HS-5 (cell line): ENCODE measurements around the gene RABGAP1L.
"Not testable (repeated sequence)": the region's sequence is repeated elsewhere in the genome, so short reads cannot be mapped to it uniquely, and the experiment has no call there.

ENCODE experiments used
- DNase-seq: peaks from one replicate; pipeline ENCODE4 v3.0.0-alpha.2; 2012; ENCODE audit warnings: low read depth

Gene RABGAP1L

GRCh38 chr1:174999216-174999935 is 840.1 kb downstream of the RABGAP1L start:
- DNase-seq, result peak; percentile 99

DNA sequence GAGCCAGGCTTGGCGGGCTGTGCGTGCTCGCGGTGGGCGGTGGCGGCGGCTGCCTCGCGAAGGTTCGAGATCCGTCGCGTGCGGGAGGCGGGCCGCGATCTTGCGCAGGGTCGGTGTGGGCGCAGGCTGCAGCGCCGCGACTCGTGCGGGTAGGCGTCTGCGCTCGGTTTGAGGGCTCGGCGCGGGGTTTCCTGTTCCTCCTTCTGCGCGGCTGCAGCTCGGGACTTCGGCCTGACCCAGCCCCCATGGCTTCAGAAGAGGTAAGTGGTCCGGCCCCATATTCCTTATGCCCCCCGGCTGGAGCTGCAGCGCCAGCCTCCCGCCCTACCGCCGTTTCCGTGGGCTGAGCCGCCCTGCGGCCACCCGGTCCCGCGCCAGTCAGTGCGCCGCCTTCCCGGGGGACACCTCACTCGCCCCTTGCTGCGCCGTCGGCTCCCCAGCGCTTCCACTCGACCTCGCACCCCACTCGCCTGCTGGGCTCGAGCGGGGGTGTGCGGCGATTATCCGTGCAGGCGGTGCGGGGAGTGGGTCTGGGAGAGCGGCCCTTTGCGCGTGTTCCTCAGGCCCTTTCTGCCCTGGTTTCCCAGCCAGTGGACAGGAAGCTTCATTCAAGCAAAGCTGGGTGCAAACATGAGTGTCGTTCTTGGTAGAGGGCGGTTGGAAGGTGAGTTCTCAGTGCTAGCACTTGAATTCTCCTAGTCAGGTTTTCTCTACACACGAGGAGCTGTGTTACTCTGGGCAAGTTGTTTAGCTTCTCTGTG is 840.8 kb downstream of the RABGAP1L start, which contains the start of gene CACYBP:
Gene CACYBP, plus strand, starts transcription at position 12 of the 761 bp plus-strand sequence. Its CDS starts 234 bp downstream, at position 246.
- no peak for DNase-seq

DNA sequence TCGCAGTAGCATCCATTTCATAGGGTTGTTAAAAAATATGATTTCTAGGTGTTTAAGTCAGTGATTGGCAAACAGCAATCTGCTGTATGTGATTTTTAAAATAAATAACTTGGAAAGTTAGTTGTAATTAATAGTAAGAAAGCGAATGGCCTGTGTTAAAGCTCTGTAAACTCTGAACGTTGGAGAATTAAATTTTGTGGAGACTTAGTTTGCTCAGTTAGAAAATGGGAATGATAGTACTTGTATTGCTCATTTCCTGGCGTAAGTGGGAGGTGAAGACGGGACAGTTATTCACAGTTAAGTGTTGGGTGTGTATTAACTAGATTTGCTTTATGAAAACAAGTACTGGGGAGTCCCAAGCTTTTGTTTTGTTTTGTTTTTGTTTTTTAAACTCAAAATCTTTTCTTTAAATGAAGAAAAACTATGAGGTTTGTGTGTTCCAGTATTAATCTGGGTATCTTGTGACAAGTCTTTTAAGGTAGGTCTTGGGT is 841.4 kb downstream of the RABGAP1L start:
- DNase-seq, result no peak

- no peak for DNase-seq
Observed at GRCh38 chr1:175002910-175003517, 843.7 kb downstream of the RABGAP1L start.

DNA sequence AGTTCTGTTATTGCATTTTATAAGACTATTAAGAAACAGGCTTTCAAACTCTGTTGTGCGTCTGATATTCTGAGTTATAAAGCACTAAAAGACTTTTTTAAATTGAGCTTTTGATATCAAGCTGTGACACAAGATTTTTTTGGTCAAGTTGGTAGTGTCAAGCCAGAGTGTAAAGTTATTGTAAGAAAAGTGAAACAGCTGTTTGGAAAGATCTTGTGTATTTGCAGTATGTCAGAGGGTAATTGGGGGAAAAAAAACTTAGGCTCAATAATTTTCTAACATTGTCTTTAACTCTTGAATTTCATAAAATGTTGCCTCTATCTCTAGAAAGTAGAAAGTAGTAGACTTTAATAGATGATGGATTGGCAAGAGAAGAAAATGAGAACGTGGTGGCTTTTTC is 844.2 kb downstream of the RABGAP1L start:
- no peak for DNase-seq

- DNase-seq, result no peak
Observed at GRCh38 chr1:175005085-175005783, 845.9 kb downstream of the RABGAP1L start.

DNA sequence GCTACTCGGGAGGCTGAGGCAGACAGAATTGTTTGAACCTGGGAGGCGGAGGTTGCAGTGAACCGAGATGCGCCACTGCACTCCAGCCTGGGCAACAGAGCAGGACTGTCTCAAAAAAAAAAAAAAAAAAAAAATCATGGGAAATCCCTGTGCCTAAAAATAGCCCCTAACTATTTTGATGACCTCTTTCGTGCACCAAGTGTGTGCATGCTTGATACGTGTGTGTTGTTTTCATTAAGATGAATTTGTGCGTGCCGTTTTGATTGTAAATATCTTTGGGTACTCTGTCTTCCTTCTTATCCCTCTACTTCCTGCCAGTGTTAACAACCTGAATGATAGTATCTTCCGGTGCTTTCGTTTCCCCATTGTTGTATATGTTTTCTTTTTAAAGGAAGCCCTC is 850.2 kb downstream of the RABGAP1L start:
- DNase-seq, result no peak

DNA sequence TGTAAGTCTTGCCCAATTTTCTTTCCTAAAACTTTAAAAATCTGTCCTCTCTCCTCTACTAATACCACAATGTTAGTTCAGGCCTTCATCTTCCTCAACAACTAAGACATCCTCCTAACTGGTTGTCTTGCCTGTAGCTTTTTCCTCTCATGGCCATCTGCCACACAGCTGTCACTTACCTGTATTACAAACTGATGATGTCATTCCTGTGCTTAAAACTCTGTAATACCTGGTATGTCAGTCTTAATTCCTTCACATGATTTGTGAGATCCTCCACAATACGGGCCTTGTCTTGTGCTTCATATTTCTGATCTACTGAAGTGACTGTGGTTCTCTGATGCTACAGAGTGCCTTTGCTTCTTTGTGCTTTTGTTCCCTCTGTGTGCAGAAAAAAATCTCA is 854.1 kb downstream of the RABGAP1L start:
- no peak for DNase-seq

DNA sequence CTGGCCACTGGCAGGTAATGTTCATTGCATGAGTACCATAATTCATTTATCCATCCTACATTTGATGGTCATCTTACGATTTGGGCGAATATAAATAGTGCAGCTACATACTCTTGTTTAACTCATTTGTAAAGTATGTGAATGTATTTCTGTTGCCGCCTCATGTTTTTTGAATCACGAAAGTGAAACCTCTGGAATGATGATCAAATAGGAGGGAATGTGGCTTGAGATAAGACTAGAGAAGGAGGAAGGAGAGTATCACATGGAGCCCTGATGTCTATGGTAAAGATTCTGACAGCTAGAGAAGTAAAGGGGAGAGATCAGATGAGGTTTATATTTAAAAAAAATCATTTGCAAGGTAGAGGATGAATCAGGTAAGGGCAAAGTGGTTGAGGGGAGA is 855.9 kb downstream of the RABGAP1L start:
- DNase-seq, result peak; percentile 67

- DNase-seq, result no peak
Observed at GRCh38 chr1:175019524-175019923, 860.2 kb downstream of the RABGAP1L start.

GRCh38 chr1:175023043-175023921 is 864.0 kb downstream of the RABGAP1L start, which contains the start of gene MRPS14:
Gene MRPS14 (minus strand): TSS chr1:175023425. CDS start chr1:175023408, 17 bp downstream.
- DNase-seq, result peak; percentile 95

DNA sequence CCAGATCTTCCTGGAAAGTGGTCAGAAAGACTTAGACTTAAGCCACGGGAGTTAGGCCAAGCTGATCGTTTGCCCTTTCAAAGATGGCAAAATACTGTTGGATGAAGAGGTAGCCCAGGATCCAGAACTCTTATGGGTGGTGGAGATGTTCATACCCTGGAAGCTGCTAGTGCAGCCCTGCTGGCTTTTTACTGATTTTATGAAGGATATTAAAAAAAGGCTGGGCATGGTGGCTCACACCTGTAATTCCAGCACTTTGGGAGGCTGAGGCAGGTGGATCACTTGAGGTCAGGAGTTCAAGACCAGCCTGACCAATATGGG is 864.6 kb downstream of the RABGAP1L start:
- DNase-seq, result not testable (repeated sequence)

DNA sequence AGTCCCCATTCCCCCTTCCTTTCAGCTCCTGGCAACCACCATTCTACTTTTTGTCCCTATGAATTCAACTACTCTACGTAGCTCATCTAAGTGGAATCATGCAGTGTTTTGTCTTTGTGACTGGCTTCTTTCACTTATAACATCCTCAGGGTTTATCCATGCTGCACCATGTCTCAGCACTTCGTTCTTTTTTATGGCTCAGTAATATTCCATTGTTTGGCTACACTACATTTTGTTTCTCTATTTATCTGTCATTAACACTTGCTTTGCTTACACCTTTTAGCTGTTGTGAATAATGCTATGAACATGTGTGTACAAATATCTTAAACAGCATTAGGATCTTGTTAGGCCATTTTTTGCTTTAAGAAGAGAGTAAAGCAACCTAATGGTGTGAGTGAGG is 865.5 kb downstream of the RABGAP1L start:
- no peak for DNase-seq

DNA sequence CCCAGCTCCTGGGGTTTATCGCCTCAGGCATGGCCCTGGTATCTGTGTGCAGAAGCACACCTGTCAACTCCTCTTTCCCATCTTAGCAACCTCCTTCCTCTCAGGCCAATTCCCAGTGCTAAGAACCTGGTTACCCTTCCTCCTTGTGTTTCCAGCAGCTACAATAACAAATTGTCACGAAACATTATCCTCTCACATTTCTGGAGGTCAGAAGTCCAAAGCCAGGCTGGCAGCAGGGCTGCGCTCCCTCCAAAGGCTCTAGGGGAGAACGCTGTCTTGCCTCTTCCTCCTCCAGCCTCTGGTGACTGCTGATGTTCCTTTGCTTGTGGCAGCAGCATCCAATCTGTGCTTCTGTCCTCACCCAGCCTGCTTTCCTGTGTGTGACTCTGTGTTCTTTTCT is 874.6 kb downstream of the RABGAP1L start:
- no peak for DNase-seq

- no peak for DNase-seq
Observed at GRCh38 chr1:175034775-175035174, 875.5 kb downstream of the RABGAP1L start.

DNA sequence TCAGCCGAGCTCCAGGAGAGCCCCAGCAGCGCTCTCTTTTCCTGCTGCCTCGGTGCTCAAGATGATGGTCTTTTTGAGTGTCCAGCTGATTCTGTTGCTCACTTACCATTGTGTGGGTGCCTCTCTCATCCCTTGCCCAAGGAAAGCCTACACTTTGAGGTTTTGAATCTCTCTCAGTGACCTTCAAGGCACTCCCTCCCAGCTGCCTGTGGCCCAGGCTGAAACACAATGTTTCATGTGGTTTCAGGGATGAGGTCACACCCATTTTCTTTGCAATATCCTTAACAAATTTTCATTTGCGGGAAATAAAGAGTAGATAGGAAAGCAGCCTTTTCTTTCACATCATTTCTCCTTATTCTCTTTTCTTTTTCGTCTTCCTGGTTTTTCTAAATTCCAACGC is 876.5 kb downstream of the RABGAP1L start:
- DNase-seq, result no peak

GRCh38 chr1:175036476-175036875 is 877.2 kb downstream of the RABGAP1L start:
- no peak for DNase-seq

GRCh38 chr1:175037416-175037815 is 878.1 kb downstream of the RABGAP1L start:
- no peak for DNase-seq

- no peak for DNase-seq
Observed at GRCh38 chr1:175040324-175040879, 881.1 kb downstream of the RABGAP1L start.

- no peak for DNase-seq
Observed at GRCh38 chr1:175042650-175043049, 883.3 kb downstream of the RABGAP1L start.

- no peak for DNase-seq
Observed at GRCh38 chr1:175043824-175044223, 884.5 kb downstream of the RABGAP1L start.
